Measurements from ENCODE around the gene QPCTL. TPM values are rescaled to one million over a fixed set of nuclear protein-coding genes. Genes with fewer than 3 reads are reported as not detected.

The QPCTL gene
- total and polyA plus RNA-seq, 9 of the 15 experiments (the other 6 are each of a cell fraction or from before 2014, with no cell fraction given): 0.99 to 31.3 (median 12.7) TPM

- TF ChIP-seq GTF2F1 (IDR thresholded peaks at IDR 0.05; ENCODE audit: low read depth, low read length) (peak; percentile 75; the same call in 1 of the 2 replicates), ESRRB (CRISPR knock-in tag; IDR thresholded peaks at IDR 0.05; ENCODE audit: borderline replicate concordance) (no peak), ZBTB40 (IDR thresholded peaks at IDR 0.05) (peak; percentile 84), ZBTB40 (CRISPR knock-in tag; IDR thresholded peaks at IDR 0.05) (no peak), MECOM (CRISPR knock-in tag; IDR thresholded peaks at IDR 0.05) (no peak), ZNF695 (CRISPR knock-in tag; IDR thresholded peaks at IDR 0.05) (no peak), MCM2 (IDR thresholded peaks at IDR 0.05; ENCODE audit: low read depth) (no peak), ZFP36 (IDR thresholded peaks at IDR 0.05; ENCODE audit: low read depth, low read length, partially characterized antibody) (no peak), ZSCAN32 (CRISPR knock-in tag; IDR thresholded peaks at IDR 0.05) (no peak), HMGXB4 (CRISPR knock-in tag; IDR thresholded peaks at IDR 0.05) (no peak), ZNF561 (CRISPR knock-in tag; conservative IDR thresholded peaks at IDR 0.05) (no peak), CBX2 (IDR thresholded peaks at IDR 0.05; ENCODE audit: insufficient read depth, low read length, poor library complexity, severe bottlenecking) (no peak), JUN (IDR thresholded peaks at IDR 0.05; ENCODE audit: borderline replicate concordance, low read depth, low read length) (no peak), JUN (CRISPR knock-in tag; IDR thresholded peaks at IDR 0.05; ENCODE audit: borderline replicate concordance) (no peak), NCOA1 (IDR thresholded peaks at IDR 0.05; ENCODE audit: low read depth) (0 out of 2 replicates have a peak, but pooled peaks have one; percentile 26), CBX3 (IDR thresholded peaks at IDR 0.05; ENCODE audit: borderline replicate concordance in 1 of 2, low read length in 2 of 2) (no peak; a peak in 1 of 3 replicates)
Measured at GRCh38 chr19:45730368-45731288, 38.2 kb downstream of the QPCTL start, which contains the start of gene FBXO46 (continued).

Measured in K562 (cell line).